Ovary (tissue), 9 donors: ENCODE data around the gene PAFAH1B2. TPM values are rescaled to one million over a fixed set of nuclear protein-coding genes. Genes with fewer than 3 reads are reported as not detected.

Experiments used
- DNase-seq, 5 donors: peaks; one replicate each; pipeline ENCODE4 v3.0.0-alpha.2; 2019 to 2020
- H3K27ac ChIP-seq, 2 donors: fragments of 200-600 bp; one replicate each; pipeline versions ENCODE4 v1.5.1 to v1.8.0; 2019 to 2022
- H3K27me3 ChIP-seq: fragments of 200-600 bp; one replicate; pipeline ENCODE4 v1.8.0; 2022
- H3K36me3 ChIP-seq: fragments of 200-600 bp; sonication (generic); one replicate; pipeline ENCODE4 v1.5.1; 2019
- H3K4me1 ChIP-seq: one replicate; pipeline ENCODE4 v1.8.1; 2013; ENCODE audit warnings: mild to moderate bottlenecking, moderate library complexity; ENCODE audit not compliant: insufficient read depth
- H3K4me3 ChIP-seq: fragments of 200-600 bp; sonication (generic); one replicate; pipeline ENCODE4 v1.5.1; 2017
- H3K9me3 ChIP-seq, 2 donors: fragments of 200-600 bp in 1 of 2; sonication (generic) in 1 of 2; one replicate each; pipeline versions ENCODE4 v1.5.1 to v1.8.1; 2013 to 2019; ENCODE audit warnings: mild to moderate bottlenecking in 1 of 2, moderate library complexity in 1 of 2
- EP300 ChIP-seq: sonication (generic); formaldehyde crosslinking; IDR thresholded peaks from one replicate; pipeline ENCODE4 v1.6.1; 2017; ENCODE audit warnings: antibody characterized with exemption
- POLR2A ChIP-seq: fragments of 450-650 bp; IDR thresholded peaks from one replicate; pipeline ENCODE4 v1.6.1; 2017; ENCODE audit warnings: antibody characterized with exemption, mild to moderate bottlenecking, moderate library complexity
- WGBS, 3 donors: extraction: QIAGEN DNeasy Blood & Tissue Kit in 1 of 3; methylation state at CpG; one replicate each; pipeline versions ENCODE4 v1.1.5 to v1.1.7; 2013 to 2017; 5-methylcytosine and 5-hydroxymethylcytosine counted together
- intact Hi-C, 4 donors: fragments of 100-400 bp; cut with DNase I; formaldehyde crosslinking; loops; one replicate each; pipeline versions ENCODE4 v1.11.0 to v1.15.1; 2022 to 2023
- polyA plus RNA-seq, 2 donors: library from polyadenylated mRNA; stranded (reverse); fragments of 200-250 nt in 1 of 2; fragments of 350-450 nt in 1 of 2; fragmentation: Illumina TruSeq in 1 of 2; extraction: RNeasy Lipid Tissue Mini Kit (QIAGEN cat#74804) in 1 of 2; gene quantifications; one replicate each; pipeline ENCODE4 v1.2.3, GENCODE V29; 2013 to 2014
- total RNA-seq, 7 donors: library from RNA; depleted of rRNA in 2 of 7; stranded (reverse); fragments of >200 nt in 2 of 7; fragmentation: NEBNext Ultra II Directional in 3 of 7; extraction: Animal tissue kit (Norgen Biotek cat#: 25700) in 3 of 7; gene quantifications; one replicate each; pipeline versions ENCODE4 v1.1.0 to v1.2.4, GENCODE V29; 2016 to 2023
- TF ChIP-seq, protein P1 (sequence below), 3 donors: fragments of 450-650 bp in 2 of 3; fragments of 200-600 bp in 1 of 3; IDR thresholded peaks; one replicate each; pipeline versions ENCODE4 v1.5.1 to v1.8.0; 2016 to 2022; ENCODE audit warnings: antibody characterized with exemption in 3 of 3, mild to moderate bottlenecking in 1 of 3
- donor health status: DM: no; HTN: no; CAD: no; lungs with moderate emphysema.
- donor health status: DM: no; HTN: no; CAD: no.
- donor health status: Bipolar disorder and iron deficiency.
- donor health status: DM: yes; HTN: yes; CAD: no.
- donor health status: DM: no; HTN: no; CAD: no.
- donor health status: DM: yes; HTN: yes; CAD: no.

PAFAH1B2 gene
- total and polyA plus RNA-seq, 9 donors = 23.0 to 95.6 (median 75.5) TPM

- WGBS, 3 donors = 8 to 16% (median 15%) methylated on average over 12 of the region's 12 CpGs
- peaks cover 48% of the 10 kb centered on the region for H3K4me1 ChIP-seq
- peak overlapping the region; percentile 45 for H3K4me3 ChIP-seq
- no peaks in the 10 kb centered on the region for H3K36me3 ChIP-seq
- H3K9me3 ChIP-seq = no peaks in the 10 kb centered on the region
- TF ChIP-seq POLR2A = no peak
- TF ChIP-seq EP300 = no peak
- TF ChIP-seq, protein P1, sequence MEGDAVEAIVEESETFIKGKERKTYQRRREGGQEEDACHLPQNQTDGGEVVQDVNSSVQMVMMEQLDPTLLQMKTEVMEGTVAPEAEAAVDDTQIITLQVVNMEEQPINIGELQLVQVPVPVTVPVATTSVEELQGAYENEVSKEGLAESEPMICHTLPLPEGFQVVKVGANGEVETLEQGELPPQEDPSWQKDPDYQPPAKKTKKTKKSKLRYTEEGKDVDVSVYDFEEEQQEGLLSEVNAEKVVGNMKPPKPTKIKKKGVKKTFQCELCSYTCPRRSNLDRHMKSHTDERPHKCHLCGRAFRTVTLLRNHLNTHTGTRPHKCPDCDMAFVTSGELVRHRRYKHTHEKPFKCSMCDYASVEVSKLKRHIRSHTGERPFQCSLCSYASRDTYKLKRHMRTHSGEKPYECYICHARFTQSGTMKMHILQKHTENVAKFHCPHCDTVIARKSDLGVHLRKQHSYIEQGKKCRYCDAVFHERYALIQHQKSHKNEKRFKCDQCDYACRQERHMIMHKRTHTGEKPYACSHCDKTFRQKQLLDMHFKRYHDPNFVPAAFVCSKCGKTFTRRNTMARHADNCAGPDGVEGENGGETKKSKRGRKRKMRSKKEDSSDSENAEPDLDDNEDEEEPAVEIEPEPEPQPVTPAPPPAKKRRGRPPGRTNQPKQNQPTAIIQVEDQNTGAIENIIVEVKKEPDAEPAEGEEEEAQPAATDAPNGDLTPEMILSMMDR (IDR thresholded peaks at IDR 0.05) = no peak
- intact Hi-C loops = no loop called here
- peak overlapping the region; percentile 50 to 86 for H3K27ac ChIP-seq
- H3K27me3 ChIP-seq = no peaks in the 10 kb centered on the region
- peak in 1 of 5 donors; percentile 20 for DNase-seq
These were observed 56.9 kb downstream of the PAFAH1B2 start for GRCh38 chr11:117200813-117201657.

- Histone ChIP-seq H3K27me3 (no peaks in the 10 kb centered on the region), H3K4me1 (peaks cover 50% of the 10 kb centered on the region), H3K9me3 (no peaks in the 10 kb centered on the region), H3K36me3 (no peaks in the 10 kb centered on the region), H3K4me3 (peak overlapping the region; percentile 45), H3K27ac (peak overlapping the region; percentile 50 to 86)
- DNase-seq = no peak
- no peak for TF ChIP-seq POLR2A
- no peak for TF ChIP-seq EP300
- TF ChIP-seq, protein P1 (IDR thresholded peaks at IDR 0.05) = no peak
- intact Hi-C loops = no loop called here
- WGBS, 3 donors = 20 to 27% (median 25%) methylated on average over 14 of the region's 14 CpGs
These were observed 57.7 kb downstream of the PAFAH1B2 start for GRCh38 chr11:117201658-117202305.

- Histone ChIP-seq H3K27ac (peak overlapping the region; percentile 50 to 86), H3K9me3 (no peaks in the 10 kb centered on the region), H3K36me3 (no peaks in the 10 kb centered on the region), H3K27me3 (no peaks in the 10 kb centered on the region), H3K4me3 (peak overlapping the region; percentile 45), H3K4me1 (peaks cover 48% of the 10 kb centered on the region)
- TF ChIP-seq POLR2A (no peak), EP300 (no peak)
- TF ChIP-seq, protein P1 (IDR thresholded peaks at IDR 0.05) = no peak
- 38 to 55% (median 42%) methylated on average over 7 of the region's 7 CpGs for WGBS, 3 donors
- intact Hi-C loops = no loop called here
- no peak for DNase-seq
These were observed 58.4 kb downstream of the PAFAH1B2 start for GRCh38 chr11:117202386-117203068.

- no peaks in the 10 kb centered on the region for H3K9me3 ChIP-seq
- H3K4me3 ChIP-seq = peak overlapping the region; percentile 45
- H3K27me3 ChIP-seq = no peaks in the 10 kb centered on the region
- H3K4me1 ChIP-seq = peaks cover 43% of the 10 kb centered on the region
- intact Hi-C loops = no loop called here
- no peaks in the 10 kb centered on the region for H3K36me3 ChIP-seq
- 67 to 86% (median 70%) methylated on average over 10 of the region's 10 CpGs for WGBS, 3 donors
- no peak for DNase-seq
- TF ChIP-seq POLR2A = no peak
- no peak for TF ChIP-seq EP300
- TF ChIP-seq, protein P1 (IDR thresholded peaks at IDR 0.05) = no peak
- H3K27ac ChIP-seq = peak overlapping the region; percentile 47 to 86
These were observed 59.0 kb downstream of the PAFAH1B2 start for GRCh38 chr11:117203069-117203407.
